IPS DF 6.9 (cell line): ENCODE measurements around the gene XPNPEP2.

Experiments
- DNase-seq: peaks from one replicate; pipeline ENCODE4 v3.0.0-alpha.2; 2013; ENCODE audit warnings: low read depth, low spot score
- H3K27ac ChIP-seq: one replicate; pipeline ENCODE4 v1.5.1; 2013; ENCODE audit warnings: low read length, control low read depth
- H3K27me3 ChIP-seq: 2 replicates; pipeline ENCODE4 v1.6.1; 2013; ENCODE audit warnings: mild to moderate bottlenecking, low read length; ENCODE audit not compliant: control insufficient read depth, insufficient read depth
- H3K36me3 ChIP-seq: 2 replicates; pipeline ENCODE4 v1.6.1; 2013; ENCODE audit warnings: low read length; ENCODE audit not compliant: control insufficient read depth, insufficient read depth
- H3K4me1 ChIP-seq: 2 replicates; pipeline ENCODE4 v1.6.1; 2013; ENCODE audit warnings: low read length; ENCODE audit not compliant: control insufficient read depth, insufficient read depth
- H3K4me3 ChIP-seq: 2 replicates; pipeline ENCODE4 v1.5.1; 2013; ENCODE audit warnings: mild to moderate bottlenecking, low read length
- H3K9me3 ChIP-seq: 2 replicates; pipeline ENCODE4 v1.6.1; 2013; ENCODE audit warnings: low read length, inconsistent platforms; ENCODE audit not compliant: control insufficient read depth, insufficient read depth
- WGBS: extraction: QIAGEN DNeasy Blood & Tissue Kit; methylation state at CpG from one replicate; pipeline ENCODE4 v1.1.7; 2013; ENCODE audit warnings: mixed read lengths, missing lambda C conversion rate; ENCODE audit not compliant: insufficient read length, insufficient coverage; 5-methylcytosine and 5-hydroxymethylcytosine counted together

The XPNPEP2 gene

DNA sequence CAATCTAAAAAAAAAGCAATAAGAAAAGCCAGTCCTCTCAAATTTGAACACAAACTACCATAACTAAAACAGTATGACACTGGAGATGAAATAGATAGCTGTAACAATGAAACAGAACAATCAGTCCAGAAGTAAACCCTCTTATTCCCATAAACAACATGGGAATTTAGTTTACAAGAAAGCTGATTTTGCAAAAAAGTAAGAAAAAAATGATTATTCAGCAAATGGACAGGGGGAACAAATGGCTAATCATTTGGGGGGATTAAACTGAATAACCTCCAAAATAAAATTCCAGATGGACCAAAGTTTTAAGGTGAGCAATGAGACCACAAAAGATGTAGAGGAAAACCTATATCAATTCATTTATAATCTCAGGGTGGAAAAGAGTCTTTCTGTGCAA lies 24.9 kb downstream of the XPNPEP2 start:
- H3K27me3 ChIP-seq: no peaks in the 10 kb centered on the region

DNA sequence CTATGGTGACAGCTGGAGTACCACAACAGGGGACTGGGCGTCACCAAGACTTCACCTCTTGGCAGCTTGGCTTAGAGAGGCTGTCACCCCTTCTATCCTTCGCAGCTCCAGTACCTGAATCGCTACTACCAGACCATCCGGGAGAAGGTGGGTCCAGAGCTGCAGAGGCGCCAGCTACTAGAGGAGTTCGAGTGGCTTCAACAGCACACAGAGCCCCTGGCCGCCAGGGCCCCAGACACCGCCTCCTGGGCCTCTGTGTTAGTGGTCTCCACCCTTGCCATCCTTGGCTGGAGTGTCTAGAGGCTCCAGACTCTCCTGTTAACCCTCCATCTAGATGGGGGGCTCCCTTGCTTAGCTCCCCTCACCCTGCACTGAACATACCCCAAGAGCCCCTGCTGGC lies 29.4 kb downstream of the XPNPEP2 start:
- Histone ChIP-seq H3K9me3 (no peaks in the 10 kb centered on the region), H3K4me3 (no peak overlapping the region), H3K27me3 (no peaks in the 10 kb centered on the region), H3K36me3 (no peaks in the 10 kb centered on the region), H3K4me1 (no peaks in the 10 kb centered on the region; the same call in 1 of the 2 replicates), H3K27ac (no peak overlapping the region)
- no peak for DNase-seq
- WGBS: no CpG with 5 or more reads among the region's 8 CpGs

More for the DNA sequence above, 24.9 kb downstream of the XPNPEP2 start:
- no peak for DNase-seq
- no peaks in the 10 kb centered on the region for H3K36me3 ChIP-seq
- no peaks in the 10 kb centered on the region for H3K9me3 ChIP-seq
- H3K4me1 ChIP-seq: no peaks in the 10 kb centered on the region
- H3K27ac ChIP-seq: no peak overlapping the region
- no peak overlapping the region for H3K4me3 ChIP-seq

DNA sequence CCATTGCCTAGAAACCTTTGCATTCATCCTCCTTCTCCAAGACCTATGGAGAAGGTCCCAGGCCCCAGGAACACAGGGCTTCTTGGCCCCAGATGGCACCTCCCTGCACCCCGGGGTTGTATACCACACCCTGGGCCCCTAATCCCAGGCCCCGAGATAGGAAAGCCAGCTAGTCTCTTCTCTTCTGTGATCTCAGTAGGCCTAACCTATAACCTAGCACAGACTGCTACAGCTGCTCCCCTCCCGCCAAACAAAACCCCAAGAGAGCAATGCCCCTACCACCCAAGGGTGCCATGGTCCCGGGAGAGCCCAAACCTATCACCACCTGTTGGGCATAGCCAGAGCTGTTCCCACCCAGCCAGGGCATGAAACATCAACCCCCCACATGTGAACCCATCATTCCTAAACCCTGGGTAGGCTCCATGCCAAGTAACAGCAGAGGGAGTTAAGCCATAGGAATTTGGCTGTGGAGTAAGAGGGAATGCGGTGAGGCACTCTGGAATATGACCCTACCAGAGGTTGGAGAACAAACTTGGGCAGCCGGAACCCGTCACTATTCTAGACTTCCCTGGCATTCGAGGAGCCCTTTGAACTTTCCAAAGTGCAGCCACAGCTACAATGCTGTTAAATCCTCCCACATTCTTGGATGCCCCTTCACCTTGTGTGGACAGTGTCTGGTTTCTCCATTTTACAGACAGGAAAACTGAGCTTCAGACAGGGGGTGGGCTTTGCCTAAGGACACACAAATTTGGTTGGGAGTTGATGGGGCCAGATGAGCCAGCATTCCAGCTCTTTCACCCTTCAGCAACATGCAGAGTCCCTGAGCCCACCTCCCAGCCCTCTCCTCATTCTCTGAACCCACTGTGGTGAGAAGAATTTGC lies 30.0 kb downstream of the XPNPEP2 start:
- Histone ChIP-seq H3K27me3 (no peaks in the 10 kb centered on the region), H3K9me3 (no peaks in the 10 kb centered on the region), H3K4me3 (no peak overlapping the region), H3K27ac (no peak overlapping the region), H3K4me1 (no peaks in the 10 kb centered on the region; the same call in 1 of the 2 replicates), H3K36me3 (no peaks in the 10 kb centered on the region)
- WGBS: no CpG with 5 or more reads among the region's 8 CpGs
- DNase-seq: no peak

DNA sequence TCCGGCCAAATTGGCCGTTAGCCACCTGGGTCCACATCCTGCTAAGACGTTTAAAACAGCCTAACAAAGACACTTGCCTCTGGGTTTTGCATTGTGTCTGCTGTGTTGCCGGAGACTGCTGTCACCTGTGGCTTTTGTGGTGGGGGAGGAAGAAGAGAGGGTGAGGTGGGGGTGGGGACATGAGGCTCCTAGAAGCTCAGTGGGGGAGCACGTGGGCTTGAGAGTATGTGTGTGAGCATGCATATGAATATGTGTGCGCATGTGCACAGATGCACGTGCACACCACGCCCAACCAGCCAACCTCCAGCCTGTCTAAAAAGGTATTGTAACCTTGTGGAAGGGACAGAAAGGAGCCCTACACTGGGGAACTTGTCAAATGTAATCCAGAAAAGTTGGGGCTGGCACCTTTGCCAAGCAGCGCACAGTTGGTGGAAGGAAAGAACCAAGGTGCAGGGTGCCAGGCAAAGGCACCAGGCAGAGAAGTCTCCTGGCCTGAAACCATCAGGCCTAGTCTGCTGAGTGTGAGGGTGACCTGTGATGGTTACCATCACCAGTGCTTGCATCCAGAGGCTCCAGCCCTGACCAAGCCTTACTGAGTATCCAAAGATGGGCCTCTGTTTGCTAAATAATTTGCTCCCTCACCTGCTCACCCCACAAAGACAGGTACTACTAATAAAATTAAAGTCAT lies 30.8 kb downstream of the XPNPEP2 start:
- no peaks in the 10 kb centered on the region for H3K27me3 ChIP-seq
- no peak for DNase-seq
- no CpG with 5 or more reads among the region's 9 CpGs for WGBS
- H3K36me3 ChIP-seq: no peaks in the 10 kb centered on the region
- no peaks in the 10 kb centered on the region for H3K9me3 ChIP-seq
- no peak overlapping the region for H3K27ac ChIP-seq
- H3K4me1 ChIP-seq: no peaks in the 10 kb centered on the region; the same call in 1 of the 2 replicates
- no peak overlapping the region for H3K4me3 ChIP-seq

DNA sequence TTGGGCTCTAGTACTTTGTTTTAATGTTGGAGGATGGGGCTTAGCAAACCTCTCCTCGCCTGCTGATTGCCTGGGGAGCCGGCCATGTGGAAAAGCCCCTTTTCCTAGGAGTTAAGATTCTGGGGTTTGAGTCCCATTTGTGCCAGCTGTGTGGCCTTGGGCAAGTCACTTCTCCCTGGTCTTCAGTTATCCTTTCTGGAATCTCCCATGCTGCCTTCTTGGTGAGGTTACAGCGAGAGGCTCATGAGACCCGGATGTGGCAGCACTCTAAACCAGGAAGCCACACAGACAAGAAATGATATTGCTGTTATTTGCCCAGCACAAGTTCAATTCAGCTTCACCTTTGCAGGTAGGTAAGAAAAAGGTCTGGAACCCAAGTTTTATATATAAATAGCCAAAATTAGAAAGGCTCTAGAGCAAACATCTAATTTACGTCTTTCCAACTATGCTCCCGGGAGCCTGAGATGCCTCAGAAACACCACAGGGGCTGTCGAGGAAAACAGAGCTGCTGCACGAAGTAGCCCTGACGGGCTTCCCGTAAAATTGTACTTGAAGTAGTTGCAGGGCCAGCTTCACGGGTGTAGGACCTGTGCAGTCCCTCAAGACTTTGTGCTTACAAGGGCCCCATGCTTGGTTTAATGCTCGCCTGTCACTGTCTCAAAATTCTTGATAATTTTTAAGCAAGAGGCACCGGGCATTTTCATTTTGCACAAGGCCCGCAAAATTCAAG lies 32.7 kb downstream of the XPNPEP2 start:
- Histone ChIP-seq H3K4me3 (no peak overlapping the region), H3K27ac (no peak overlapping the region), H3K9me3 (no peaks in the 10 kb centered on the region)

DNA sequence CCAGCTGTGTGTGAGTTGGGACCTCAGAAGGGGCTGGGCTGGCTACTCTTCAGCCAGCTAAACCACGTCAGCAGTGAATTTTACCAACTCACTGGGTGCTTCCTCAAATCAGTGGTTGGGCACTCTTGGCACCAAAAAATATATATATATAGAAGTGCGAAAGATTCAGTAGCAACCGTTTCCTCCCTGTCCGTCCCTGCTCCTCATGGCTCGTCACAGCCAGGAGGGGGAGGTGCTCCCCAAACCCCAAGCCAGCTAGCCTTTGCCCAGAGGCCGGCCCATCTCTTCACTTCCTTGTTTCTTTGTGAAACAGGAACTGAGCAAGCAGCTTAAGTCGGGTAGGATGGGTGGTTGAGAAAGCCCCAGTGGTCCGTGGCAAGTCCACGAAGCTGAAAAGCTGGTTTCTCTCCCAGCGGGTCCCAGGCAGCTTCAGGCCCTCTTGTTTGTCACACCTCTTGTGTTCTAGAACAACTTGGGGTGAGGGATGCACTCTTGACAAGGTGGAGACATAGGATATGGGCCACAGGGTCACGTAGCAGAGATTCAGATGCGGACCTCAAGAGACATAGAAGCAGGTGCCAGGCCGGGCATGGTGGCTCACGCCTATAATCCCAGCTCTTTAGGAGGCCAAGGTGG lies 34.1 kb downstream of the XPNPEP2 start:
- H3K4me1 ChIP-seq: no peaks in the 10 kb centered on the region; the same call in 1 of the 2 replicates
- no peaks in the 10 kb centered on the region for H3K9me3 ChIP-seq
- WGBS: no CpG with 5 or more reads among the region's 14 CpGs
- H3K36me3 ChIP-seq: no peaks in the 10 kb centered on the region
- no peak overlapping the region for H3K27ac ChIP-seq
- no peaks in the 10 kb centered on the region for H3K27me3 ChIP-seq
- H3K4me3 ChIP-seq: no peak overlapping the region
- no peak for DNase-seq

More for the DNA sequence above, 32.7 kb downstream of the XPNPEP2 start:
- no peak for DNase-seq
- H3K4me1 ChIP-seq: no peaks in the 10 kb centered on the region; the same call in 1 of the 2 replicates
- H3K27me3 ChIP-seq: no peaks in the 10 kb centered on the region
- no CpG with 5 or more reads among the region's 14 CpGs for WGBS
- no peaks in the 10 kb centered on the region for H3K36me3 ChIP-seq

DNA sequence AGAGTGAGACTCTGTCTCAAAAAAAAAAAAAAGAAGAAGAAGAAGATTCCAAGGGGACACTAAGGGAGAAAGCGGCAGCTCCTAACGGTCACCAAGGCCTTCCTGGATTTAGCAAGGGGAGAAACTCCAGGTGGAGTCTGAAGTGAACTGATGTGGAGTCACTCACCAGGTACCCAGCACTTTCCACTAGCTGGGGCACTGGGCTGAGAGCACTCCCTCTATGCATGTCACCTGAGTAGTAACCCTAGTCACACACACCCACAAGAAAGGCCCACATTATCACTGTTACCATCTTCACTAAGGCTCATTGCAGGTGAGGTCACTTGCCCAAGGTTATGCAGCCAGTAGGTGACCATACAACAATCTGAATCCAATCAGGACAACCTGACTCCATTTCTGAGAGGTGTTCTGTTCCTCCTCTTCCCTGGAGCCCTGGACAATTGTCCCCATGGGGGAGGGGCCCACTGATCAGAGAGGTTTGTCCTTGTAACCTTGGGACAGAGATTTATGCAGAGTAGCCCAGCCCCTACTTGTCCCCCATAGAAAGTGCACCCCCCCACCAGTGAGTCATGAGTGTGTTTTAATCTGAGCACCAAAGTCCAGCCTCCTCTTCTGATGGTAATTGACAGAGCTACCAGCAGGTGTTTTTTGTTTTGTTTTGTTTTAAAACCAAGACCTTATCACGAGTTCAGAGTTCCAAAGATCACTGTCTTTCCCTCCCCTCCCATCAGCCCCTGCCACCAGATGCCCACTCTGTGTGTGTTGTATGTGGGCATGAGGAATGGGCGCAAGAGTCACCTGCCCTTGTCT lies 35.1 kb downstream of the XPNPEP2 start:
- no peaks in the 10 kb centered on the region for H3K9me3 ChIP-seq
- DNase-seq: no peak
- no peak overlapping the region for H3K4me3 ChIP-seq
- no CpG with 5 or more reads among the region's 4 CpGs for WGBS
- no peaks in the 10 kb centered on the region for H3K27me3 ChIP-seq
- no peak overlapping the region for H3K27ac ChIP-seq
- H3K4me1 ChIP-seq: no peaks in the 10 kb centered on the region; the same call in 1 of the 2 replicates
- no peaks in the 10 kb centered on the region for H3K36me3 ChIP-seq

DNA sequence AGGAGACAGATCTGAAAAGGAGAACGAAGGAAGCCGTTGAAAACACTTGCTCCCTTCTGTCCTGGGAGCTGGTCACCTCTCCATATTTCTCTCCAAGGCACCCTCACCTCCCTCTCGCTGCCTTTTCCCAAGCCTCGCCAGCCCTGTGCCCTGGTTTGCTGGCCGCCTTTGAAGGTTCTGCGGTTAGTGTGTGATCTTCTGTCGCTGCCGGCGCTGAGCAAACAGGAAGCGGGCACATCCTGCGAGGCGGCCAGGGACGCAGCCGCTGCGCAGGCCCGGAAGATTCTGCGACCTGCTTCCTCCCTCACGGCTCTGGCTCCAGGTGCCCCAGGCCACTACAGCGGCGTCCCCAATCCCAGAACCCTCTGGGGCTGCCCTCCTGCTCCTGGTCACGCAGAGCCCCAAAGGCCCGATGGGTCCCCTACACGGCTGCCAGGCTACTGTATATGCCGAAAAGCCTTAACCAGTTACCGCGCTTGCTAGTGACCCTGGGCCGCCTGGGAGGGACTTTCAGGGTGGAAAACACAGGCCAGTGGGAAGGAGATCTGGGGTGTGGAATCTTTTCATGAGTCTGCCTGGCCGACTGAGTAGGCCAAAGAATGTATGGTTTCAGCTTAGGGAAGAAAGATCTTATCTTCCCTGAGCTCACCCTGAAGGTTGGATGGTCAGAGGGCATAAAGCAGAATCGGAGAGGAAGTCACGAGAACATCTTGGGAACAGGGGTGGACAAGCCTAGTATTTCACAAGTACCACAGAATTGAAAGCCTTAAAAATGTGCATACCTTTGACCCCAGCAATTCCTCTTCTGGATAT lies 38.6 kb downstream of the XPNPEP2 start:
- H3K9me3 ChIP-seq: no peaks in the 10 kb centered on the region
- no peak for DNase-seq
- no peaks in the 10 kb centered on the region; the same call in 1 of the 2 replicates for H3K4me1 ChIP-seq
- H3K27me3 ChIP-seq: no peaks in the 10 kb centered on the region
- no CpG with 5 or more reads among the region's 30 CpGs for WGBS
- H3K27ac ChIP-seq: no peak overlapping the region
- no peaks in the 10 kb centered on the region for H3K36me3 ChIP-seq
- no peak overlapping the region for H3K4me3 ChIP-seq

DNA sequence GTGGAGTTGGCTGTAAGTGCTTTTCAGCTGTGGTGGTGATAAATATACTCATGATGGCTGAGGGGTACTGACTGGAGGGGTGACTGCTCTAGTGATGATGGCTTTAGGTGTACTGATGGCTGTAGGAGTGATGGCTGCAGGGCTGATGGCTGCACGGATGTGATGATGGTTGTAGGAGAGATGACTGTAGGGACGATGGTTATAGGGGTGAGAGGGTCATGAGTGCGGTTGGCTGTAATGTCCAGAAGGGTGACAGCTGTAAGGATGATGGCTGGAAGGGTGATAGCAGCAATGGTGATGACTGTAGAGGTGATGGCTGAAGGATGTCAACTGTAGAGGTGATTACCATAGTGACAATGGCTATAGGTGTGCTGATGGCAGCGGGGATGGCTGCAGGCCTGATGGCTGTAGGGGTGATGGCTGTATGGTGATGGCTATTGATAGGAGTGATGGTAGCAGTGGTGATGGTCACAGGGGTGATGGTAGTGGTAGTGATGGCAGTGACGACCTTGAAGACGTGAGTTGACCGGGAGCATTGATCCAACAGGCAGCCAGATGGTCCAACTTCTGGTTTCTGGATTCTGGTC lies 40.4 kb downstream of the XPNPEP2 start:
- no peak for DNase-seq
- WGBS: no CpG with 5 or more reads among the region's 7 CpGs
- no peaks in the 10 kb centered on the region for H3K9me3 ChIP-seq
- H3K36me3 ChIP-seq: no peaks in the 10 kb centered on the region
- no peaks in the 10 kb centered on the region; the same call in 1 of the 2 replicates for H3K4me1 ChIP-seq
- H3K27ac ChIP-seq: no peak overlapping the region
- no peaks in the 10 kb centered on the region for H3K27me3 ChIP-seq
- no peak overlapping the region for H3K4me3 ChIP-seq
